Stimulated activated CD4-positive, alpha-beta T cell treated with anti-CD3 and anti-CD28 coated beads, Interleukin-12 subunit alpha, Interleukin-12 subunit beta, amount 100 ng/mL, for 4 hours (primary cell): ENCODE measurements around the gene FUT6.
"Not testable (repeated sequence)": the region's sequence is repeated elsewhere in the genome, so short reads cannot be mapped to it uniquely, and the experiment has no call there.

ENCODE experiments used
- DNase-seq: peaks from one replicate; pipeline ENCODE4 v3.0.0-alpha.2; 2020

FUT6 gene, protein sequence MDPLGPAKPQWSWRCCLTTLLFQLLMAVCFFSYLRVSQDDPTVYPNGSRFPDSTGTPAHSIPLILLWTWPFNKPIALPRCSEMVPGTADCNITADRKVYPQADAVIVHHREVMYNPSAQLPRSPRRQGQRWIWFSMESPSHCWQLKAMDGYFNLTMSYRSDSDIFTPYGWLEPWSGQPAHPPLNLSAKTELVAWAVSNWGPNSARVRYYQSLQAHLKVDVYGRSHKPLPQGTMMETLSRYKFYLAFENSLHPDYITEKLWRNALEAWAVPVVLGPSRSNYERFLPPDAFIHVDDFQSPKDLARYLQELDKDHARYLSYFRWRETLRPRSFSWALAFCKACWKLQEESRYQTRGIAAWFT

DNA sequence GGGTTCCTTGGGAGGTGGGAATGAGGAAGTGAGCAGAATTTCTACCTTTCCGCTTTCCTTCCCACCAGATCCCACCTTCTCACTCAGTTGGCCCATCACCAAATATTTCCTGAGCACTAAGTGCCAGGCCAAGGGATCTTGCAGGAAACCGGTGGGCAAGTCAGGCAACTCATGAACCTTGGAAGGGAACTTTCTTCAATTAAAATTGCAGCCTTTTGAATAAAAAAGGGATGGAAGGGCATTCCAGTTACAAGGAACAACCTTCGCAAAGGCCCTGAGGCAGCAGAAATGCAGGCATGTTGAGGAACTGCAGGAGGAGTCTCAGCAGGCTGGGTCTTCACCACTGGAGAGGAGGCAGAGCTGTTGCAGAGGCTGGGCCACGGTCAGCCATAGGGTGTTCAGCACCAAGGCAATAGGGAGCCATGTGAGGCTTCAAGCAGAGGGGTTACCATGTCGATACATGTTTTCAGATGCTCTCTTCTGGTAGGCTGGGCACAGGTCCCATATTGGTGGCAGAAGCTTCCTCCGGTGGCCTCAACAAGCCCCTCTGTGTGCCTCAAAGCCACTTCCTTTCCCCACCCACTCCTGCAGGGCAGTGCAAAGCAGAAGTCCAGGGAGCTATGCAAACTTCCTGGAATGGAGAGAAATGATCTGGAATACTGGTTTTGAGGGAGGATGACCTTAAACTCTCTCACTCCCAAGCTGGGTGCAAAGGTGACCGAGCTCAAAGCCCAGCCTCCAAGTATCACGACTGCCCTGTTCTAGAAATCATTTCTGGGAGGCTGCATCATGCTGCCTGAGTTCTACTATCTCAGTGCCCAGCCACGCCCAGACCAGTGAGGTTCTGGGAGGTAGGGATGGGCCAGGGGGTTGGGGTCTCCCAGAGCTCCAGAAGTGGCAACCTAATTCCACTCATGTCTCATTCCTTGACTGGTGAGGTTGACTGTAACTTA lies at the start of gene FUT6:
TSS of gene FUT6 (minus strand) at position 638 of the 953 bp plus-strand sequence. CDS start 7,135 bp downstream, outside the sequence.
- DNase-seq: no peak

DNA sequence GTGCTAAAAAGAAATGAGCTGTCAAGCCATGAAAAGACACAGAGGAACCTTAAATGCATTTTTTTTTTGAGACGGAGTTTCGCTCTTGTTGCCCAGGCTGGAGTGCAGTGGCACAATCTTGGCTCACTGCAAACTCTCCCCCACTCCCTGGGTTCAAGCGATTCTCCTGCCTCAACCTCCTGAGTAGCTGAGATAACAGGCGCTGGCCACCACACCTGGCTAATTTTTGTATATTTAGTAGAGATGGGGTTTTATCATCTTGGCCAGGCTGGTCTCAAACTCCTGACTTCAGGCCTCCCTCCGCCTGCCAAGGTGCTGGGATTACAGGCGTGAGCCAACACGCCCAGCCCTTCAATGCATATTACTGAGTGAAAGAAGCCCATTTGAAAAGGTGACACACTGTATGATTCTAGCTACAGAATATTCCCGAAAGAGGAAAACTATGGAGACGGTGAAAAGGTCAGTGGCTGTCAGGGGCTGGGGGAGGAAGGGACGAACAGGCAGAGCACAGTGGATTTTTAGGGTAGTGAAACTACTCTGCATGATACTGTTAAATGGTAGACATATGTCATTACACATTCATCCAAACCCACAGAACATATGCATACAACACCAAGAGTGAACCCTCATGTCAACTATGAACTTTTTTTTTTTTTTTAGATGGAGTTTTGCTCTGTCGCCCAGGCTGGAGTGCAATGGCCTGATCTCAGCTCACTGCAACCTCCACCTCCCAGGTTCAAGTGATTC lies 44.7 kb upstream of the FUT6 start:
- DNase-seq: not testable (repeated sequence)

DNA sequence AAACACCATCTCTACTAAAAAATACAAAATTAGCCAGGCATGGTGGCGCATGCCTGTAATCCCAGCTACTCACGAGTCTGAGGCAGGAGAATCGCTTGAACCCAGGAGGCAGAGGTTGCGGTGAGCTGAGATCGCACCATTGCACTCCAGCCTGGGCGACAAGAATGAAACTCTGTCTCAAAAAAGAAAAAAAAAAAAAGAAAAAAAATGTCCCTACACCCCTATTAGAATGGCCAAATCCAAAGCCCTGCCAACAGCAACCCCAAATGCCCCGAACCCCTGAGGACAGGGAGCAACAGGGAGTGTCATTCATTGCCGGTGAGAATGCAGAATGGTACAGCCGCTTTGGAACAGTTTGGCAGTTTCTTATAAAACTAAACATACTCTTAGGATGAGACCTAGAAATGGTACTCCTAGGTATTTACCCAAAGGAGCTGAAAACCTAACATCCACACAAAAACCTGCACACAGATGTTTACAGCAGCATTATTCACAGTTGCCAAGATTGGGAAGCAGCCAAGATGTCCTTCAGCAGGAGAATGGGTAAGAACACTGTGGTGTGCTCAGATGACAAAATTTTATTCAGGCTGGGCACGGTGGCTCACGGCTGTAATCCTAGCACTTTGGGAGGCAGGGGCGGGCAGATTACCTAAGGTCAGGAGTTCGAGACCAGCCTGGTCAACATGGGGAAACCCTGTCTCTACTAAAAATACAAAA lies 43.8 kb upstream of the FUT6 start:
- DNase-seq: not testable (repeated sequence)

DNA sequence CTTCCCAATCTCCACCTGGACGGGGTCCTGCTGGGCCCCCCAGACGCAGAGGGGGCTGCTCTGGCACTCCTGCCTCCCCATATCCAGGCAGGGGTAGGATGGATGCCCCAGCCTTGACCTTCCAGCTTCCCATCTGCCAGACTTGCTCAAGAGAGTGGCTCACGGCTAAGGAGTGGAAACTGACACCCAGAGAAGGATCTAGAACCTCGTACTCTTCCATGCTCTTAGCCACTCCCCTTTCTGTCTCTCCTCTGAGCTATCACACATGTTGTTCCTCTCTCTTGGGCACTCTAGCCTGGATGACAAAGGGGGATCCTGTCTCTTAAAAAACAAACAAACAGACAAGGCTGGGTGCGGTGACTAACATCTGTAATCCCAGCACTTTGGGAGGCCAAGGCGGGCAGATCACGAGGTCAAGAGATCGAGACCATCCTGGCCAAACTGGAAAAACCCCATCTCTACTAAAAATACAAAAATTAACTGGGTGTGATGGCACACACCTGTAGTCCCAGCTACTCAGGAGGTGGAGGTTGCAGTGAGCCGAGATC lies 43.0 kb upstream of the FUT6 start:
- no peak for DNase-seq

DNA sequence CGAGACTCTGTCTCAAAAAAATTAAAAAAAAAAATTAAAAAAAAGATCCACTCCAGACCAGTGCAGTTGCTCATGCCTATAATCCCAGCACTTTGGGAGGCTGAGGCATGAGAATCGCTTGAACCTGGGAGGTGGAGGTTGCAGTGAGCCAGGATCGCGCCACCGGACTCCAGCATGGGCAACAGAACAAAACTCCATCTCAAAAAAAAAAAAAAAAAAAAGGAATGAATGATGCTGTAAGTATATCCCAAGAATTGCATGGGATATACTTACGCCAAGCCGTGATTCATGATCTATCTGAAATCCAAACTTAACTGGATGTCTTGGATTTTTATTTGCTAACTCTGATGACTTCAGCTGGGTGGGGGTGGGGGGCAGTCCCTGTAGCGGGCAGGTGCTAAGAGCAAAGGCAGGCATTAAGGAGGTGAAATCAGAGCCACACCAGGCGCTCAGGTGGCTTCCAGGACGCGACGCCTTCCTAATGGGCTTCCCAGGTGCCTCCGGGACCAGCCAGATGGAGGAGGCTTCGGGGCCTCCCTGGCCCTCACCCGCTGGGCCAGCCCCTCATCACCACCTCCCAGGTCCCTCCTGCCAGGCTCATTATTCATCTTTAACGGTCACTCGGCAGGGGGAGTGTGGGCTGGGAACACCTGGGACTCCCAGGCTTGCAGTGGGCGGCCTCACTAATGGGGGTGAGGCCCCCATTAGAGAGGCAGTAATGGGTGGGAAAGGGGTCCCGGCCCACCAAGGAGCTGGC lies 42.2 kb upstream of the FUT6 start:
- DNase-seq: no peak

DNA sequence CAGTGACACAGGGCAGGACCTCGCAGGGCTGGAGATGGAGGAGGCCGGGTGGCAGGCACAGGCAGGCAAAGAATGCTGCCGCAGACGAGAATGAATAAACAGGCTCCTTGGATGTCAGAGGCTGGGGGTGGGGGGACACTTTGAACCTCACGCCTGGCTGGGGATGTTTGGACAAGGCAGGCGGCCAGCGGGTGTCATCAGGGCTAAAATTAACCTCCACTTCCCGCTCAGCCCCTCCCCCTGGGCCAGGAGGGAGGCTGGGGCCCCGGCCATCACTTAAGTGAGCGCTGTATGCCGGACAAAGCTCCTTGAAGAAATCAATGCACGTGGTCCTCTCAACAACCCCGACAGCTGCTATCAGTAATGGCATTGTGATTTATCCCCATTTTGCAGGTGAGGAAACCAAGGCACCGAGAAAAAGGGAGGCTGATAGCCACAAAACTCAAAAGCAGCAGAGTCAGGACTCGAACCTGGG lies 41.1 kb upstream of the FUT6 start:
- no peak for DNase-seq

DNA sequence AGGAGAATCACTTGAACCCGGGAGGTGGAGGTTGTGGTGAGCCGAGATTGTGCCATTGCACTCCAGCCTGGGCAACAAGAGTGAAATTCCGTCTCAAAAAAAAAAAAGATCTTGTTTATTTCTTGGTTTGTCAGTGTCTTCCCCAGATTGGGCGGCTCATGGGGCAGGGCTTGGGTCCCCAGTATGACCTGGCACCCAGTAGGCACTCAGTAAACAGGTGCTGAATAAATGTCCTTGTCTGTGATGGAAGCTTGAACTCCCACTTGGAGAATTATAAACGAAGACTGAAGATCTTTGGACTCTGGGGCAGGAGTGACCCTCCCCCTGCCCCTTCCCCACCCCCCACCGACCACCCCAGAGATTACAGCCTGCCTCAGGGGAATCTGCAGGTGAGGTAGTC lies 40.7 kb upstream of the FUT6 start:
- no peak for DNase-seq

DNA sequence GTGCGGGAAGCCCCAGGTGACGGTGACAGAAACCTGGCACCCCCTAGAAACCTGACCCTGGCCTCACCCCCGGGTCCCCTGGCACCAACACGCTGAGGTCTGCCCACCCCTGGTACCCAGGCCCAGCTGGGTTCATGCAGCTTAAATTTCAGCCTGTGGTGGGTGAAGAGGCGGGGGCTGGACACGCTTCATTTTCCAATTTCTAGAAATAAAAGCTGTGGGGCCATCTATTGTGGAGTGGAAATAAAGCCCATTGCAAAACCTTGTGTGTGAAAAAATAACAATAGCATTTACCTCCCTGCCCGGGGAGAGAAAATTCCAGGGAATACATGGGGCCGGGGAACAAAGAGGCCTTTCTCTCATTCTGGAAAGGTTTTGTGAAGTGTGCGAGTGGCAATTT lies 38.4 kb upstream of the FUT6 start:
- no peak for DNase-seq

DNA sequence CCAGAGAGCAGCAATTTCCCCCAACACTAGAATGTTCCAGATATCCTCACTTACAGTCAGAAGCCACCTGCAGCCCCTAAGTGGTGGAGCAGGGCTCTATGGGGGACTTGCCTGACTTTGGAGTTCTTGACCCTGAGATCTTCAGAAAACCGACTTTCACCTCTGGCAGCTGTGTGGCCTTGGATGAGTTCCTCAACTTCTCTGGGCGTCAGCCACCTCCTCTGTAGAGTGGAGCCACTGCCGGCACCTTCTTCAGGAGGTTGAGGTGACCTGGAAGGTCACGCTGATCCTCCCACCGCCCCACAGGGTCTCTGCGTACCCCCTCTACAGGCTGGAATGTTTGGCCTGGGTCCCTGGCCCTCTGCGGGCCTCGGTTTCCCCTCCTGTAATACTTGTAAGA lies 37.9 kb upstream of the FUT6 start:
- DNase-seq: no peak

DNA sequence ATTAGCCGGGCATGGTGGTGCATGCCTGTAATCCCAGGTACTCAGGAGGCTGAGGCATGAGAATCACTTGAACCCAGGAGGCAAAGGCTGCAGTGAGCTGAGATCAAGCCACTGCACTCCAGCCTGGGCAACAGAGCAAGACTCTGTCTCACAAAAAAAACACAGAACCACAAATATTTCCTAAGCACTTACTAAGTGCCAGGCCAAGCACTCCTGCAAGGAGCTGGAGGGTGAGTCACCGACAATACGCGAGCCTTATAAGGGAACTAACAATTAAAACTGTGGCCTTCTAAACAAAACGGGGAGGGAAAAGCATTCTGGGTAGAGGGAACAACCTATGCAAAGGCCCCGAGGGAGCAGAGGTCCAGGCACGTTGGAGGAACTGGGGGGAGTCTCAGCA lies 35.0 kb upstream of the FUT6 start:
- not testable (repeated sequence) for DNase-seq

DNA sequence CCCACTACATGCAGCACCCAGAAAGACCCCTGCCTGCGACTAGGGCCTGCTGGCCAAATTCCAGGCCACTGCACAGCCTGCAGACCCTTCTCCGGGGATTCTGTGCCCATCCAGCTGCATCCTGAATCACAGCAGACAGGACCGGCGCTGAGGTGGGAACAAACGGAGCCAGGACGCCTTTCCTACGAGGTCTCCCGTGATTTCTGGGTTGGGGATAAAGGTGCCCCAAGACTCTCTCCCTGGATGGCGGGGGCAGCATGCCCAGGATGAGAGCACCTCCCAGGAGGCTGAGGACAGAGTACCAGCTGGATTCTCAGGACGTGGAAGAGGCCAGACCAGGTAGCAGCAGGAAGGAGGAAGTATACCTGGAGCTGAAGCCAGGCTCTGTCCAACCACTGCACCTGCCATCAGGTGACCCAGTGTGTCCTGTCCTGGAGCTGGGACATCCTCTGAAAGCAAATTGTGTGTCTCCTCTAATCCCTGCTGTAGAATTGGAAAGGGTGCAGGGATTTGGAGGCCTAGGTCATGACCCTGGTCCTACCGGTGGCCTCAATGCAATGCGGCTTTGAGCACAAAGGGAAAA lies 34.2 kb upstream of the FUT6 start:
- no peak for DNase-seq

DNA sequence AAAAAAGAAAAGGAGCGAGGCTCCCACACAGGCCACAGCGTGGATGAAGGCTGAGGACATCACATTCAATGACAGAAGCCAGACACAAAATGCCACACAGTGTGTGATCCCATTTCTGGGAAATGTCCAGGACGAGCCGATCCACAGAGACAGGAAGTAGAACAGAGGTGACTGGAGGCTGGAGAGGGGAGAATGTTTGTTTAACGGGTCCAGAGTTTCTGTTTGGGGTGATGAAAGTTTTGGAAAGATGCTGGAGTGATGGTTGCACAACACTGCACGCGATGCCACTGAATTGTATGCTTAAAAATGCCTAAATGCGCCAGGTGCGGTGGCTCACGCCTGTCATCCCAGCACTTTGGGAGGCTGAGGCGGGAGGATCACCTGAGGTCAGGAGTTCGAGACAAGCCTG lies 31.5 kb upstream of the FUT6 start:
- no peak for DNase-seq

DNA sequence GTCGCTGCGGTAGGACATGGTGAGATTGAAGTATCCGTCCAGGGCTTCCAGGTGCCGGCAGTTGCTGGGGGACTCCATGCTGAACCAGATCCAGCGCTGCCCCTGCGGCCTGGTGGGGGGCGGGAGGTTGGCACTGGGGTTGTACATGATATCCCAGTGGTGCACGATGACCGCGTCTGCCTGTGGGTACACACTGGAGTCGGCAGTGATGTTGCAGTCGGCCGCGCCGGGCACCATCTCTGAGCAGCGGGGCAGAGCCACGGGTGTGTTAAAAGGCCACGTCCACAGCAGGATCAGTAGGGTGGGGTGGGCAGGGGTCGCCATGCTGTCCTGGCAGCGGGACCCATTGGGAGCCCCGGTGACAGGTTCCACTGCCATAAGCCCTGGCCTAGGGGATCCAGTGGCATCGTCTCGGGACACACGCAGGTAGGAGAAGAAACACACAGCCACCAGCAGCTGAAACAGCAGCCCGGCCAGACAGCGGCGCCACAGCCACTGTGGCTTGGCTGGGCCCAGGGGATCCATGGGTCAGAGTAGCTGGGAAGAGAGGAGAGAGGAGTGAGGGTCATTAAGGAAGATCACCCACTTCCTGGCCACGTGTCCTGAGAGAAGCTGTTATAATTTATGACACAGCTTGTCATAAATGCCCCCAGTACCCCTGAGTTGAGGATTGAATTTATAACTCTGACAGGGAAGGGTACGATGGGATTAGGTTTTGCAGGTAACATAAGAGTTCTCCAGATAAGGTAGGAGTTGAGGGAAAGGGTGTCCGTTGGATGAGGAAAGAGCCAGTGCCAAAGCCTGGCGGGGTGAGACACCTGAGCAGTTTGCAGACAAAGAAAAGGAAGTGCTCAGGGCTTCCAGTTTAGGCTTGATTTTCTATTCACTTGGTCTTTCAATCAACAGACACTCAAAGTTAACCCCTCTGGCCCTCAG lies 28.0 kb upstream of the FUT6 start:
- no peak for DNase-seq

DNA sequence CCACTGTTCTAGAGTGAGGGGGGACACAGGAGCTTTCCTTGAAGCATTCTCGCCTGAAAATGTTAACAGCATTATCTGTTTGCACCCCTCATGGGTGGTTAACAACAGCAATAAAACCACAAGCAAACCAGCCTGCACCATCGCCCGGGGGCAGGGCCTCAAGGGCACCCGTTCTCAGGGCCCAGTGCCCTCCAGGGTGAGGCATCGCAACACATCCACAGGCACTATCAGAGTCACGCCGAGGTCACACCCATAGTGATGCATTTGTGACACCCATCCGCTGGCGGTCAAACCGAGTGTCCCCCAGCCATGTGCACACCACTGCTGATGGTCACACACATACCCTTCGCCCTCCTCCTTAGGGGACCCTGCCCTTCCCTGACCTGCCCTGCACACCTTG lies 26.3 kb upstream of the FUT6 start:
- DNase-seq: no peak

DNA sequence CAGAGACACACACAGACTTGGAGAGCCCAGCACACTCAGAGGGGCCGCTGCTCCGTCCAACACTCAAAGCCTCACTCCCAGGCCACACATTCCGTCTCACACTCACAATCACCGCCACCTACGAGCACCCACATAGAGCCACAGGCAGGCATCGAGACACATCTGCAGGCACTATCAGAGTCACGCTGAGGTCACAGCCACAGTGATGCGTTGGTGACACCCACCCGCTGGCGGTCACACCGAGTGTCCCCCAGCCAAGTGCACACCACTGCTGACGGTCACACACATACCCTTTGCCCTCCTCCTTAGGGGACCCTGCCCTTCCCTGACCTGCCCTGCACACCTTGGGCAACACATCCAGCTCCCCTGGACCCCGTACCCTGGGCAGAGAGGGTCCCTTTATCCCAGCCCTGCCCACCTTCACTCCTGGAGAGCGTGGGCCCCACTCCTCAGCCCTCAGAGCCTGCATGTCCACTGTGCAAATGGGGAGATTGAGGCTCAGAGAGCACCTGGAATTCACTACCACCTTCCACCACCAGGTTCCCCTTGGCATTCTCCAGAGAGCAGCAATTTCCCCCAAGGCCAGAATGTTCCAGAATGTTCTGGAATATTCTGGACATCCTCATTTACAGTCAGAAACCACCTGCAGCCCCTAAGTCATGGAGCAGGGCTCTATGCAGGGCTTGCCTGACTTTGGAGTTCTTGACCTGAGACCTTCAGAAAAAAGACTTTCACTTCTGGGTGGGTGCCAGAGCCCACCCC lies 25.4 kb upstream of the FUT6 start:
- no peak for DNase-seq

DNA sequence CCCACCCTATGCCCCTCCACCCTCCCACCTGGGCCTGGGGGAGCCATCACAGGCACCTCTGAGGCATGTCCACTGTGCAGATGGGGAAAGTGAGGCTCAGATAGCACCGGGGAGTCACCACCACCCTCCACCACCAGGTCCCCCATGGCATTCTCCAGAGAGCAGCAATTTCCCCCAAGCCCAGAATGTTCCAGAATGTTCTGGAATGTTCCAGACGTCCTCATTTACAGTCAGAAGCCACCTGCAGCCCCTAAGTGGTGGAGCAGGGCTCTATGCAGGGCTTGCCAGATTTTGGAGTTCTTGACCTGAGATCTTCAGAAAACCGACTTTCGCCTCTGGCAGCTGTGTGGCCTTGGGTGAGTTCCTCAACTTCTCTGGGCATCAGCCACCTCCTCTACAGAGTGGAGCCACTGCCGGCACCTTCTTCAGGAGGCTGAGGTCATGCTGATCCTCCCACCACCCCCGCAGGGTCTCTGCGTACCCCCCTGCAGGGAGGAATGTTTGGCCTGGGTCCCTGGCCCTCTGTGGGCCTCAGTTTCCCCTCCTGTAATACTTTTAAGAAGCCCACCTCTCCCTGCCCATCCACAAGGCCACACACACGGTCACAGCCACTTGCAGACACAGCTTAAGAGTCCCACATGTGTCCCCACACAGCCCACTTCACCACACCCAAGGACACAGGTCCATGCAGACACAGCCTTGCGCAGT lies 24.7 kb upstream of the FUT6 start:
- no peak for DNase-seq

DNA sequence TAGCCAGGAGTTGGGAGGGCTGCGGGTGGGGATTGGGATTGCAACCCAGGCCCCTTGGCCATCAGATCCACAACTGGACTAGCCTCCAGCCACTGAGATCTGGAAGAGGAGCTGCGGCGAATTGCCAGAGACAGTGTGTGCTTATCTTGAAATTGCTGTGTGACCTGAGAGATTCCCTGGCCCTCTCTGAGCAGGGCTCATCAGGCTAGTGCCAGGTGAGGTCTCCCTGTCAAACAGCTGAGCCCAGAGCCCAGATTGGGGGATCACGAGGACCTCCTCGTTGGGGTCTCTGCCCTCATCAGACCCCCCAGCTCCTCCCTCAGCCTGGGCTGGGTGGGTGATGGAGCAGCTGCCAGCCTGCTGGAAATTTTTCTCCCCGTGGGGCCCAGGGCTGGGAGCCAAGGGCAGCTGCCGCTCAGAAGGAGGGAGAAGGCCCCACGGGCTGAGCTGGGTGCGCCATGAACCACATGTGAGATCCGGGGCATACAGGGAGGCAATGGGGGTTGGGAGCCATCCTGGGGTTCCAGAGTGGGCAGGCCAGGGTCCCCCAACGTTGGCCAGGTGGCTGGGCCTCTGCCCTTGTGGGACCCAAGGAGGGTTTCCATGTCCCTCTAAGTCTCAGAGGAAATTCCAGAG lies 23.6 kb upstream of the FUT6 start:
- DNase-seq: no peak
